Type B pancreatic cell (in vitro differentiated cells): ENCODE measurements around the gene LIN52. TPM values are rescaled to one million over a fixed set of nuclear protein-coding genes. Genes with fewer than 3 reads are reported as not detected.

Experiments
- DNase-seq: peaks from one replicate; pipeline ENCODE4 v3.0.0; 2021; ENCODE audit warnings: mixed read lengths; ENCODE audit not compliant: unreplicated experiment; ENCODE audit errors: extremely low spot score
- H3K27ac Mint-ChIP-seq: 2 replicates; pipeline ENCODE4 v1.8.0; 2021; ENCODE audit warnings: mild to moderate bottlenecking, mixed read lengths
- H3K27me3 Mint-ChIP-seq: 2 replicates; pipeline ENCODE4 v1.8.0; 2021; ENCODE audit warnings: mixed read lengths
- H3K36me3 Mint-ChIP-seq: 2 replicates; pipeline ENCODE4 v1.8.0; 2021; ENCODE audit warnings: mixed read lengths
- H3K4me1 Mint-ChIP-seq: one replicate; pipeline ENCODE4 v1.8.0; 2021; ENCODE audit warnings: mixed read lengths; ENCODE audit not compliant: unreplicated experiment
- H3K4me3 Mint-ChIP-seq: 2 replicates; pipeline ENCODE4 v1.8.0; 2021; ENCODE audit warnings: mild to moderate bottlenecking, mixed read lengths
- H3K9me3 Mint-ChIP-seq: 2 replicates; pipeline ENCODE4 v1.8.0; 2021; ENCODE audit warnings: mixed read lengths
- CTCF ChIP-seq: fragments of 200-600 bp; sonication (generic); conservative IDR thresholded peaks from 2 replicates; pipeline ENCODE4 v1.5.0; 2021; ENCODE audit warnings: antibody characterized with exemption, mild to moderate bottlenecking
- total RNA-seq: library from RNA; stranded (reverse); gene quantifications from 2 replicates; pipeline ENCODE4 v1.2.1, GENCODE V29; 2021; ENCODE audit warnings: low replicate concordance

The LIN52 gene
- total RNA-seq, 1 donor from 2014 or later, result 15.1 TPM

GRCh38 chr14:74220991-74221390 lies 136.2 kb downstream of the LIN52 start:
- no peak for DNase-seq
- no peak for TF ChIP-seq CTCF
- Mint-ChIP-seq H3K27ac (no peak overlapping the region), H3K4me1 (peaks cover 4% of the 10 kb centered on the region), H3K27me3 (peaks cover 47% of the 10 kb centered on the region), H3K36me3 (no peaks in the 10 kb centered on the region), H3K4me3 (no peak overlapping the region), H3K9me3 (no peaks in the 10 kb centered on the region)

GRCh38 chr14:74221741-74222140 lies 137.0 kb downstream of the LIN52 start:
- H3K36me3 Mint-ChIP-seq, result no peaks in the 10 kb centered on the region
- peaks cover 4% of the 10 kb centered on the region for H3K4me1 Mint-ChIP-seq

GRCh38 chr14:74223016-74223415 lies 138.3 kb downstream of the LIN52 start:
- Mint-ChIP-seq H3K4me1 (peaks cover 4% of the 10 kb centered on the region), H3K27me3 (peaks cover 44% of the 10 kb centered on the region), H3K27ac (no peak overlapping the region), H3K9me3 (no peaks in the 10 kb centered on the region), H3K36me3 (no peaks in the 10 kb centered on the region), H3K4me3 (no peak overlapping the region)
- DNase-seq, result no peak
- TF ChIP-seq CTCF, result no peak

More at GRCh38 chr14:74221741-74222140, 137.0 kb downstream of the LIN52 start:
- no peaks in the 10 kb centered on the region for H3K9me3 Mint-ChIP-seq
- TF ChIP-seq CTCF, result no peak
- no peak overlapping the region for H3K4me3 Mint-ChIP-seq
- H3K27ac Mint-ChIP-seq, result no peak overlapping the region
- H3K27me3 Mint-ChIP-seq, result peaks cover 44% of the 10 kb centered on the region
- no peak for DNase-seq

- no peak for TF ChIP-seq CTCF
- Mint-ChIP-seq H3K9me3 (peaks cover 8% of the 10 kb centered on the region), H3K4me1 (no peaks in the 10 kb centered on the region), H3K36me3 (no peaks in the 10 kb centered on the region), H3K27me3 (peaks cover 83% of the 10 kb centered on the region), H3K4me3 (no peak overlapping the region), H3K27ac (no peak overlapping the region)
- DNase-seq, result no peak
Observed at GRCh38 chr14:74231784-74232183, 147.0 kb downstream of the LIN52 start.

GRCh38 chr14:74235017-74235416 lies 150.3 kb downstream of the LIN52 start:
- Mint-ChIP-seq H3K4me3 (no peak overlapping the region), H3K36me3 (no peaks in the 10 kb centered on the region), H3K27ac (no peak overlapping the region), H3K4me1 (no peaks in the 10 kb centered on the region), H3K9me3 (peaks cover 12% of the 10 kb centered on the region), H3K27me3 (peaks cover 80% of the 10 kb centered on the region)
- no peak for TF ChIP-seq CTCF
- no peak for DNase-seq

GRCh38 chr14:74237441-74237840 lies 152.7 kb downstream of the LIN52 start:
- no peak for DNase-seq
- no peak for TF ChIP-seq CTCF
- Mint-ChIP-seq H3K4me1 (no peaks in the 10 kb centered on the region), H3K9me3 (peaks cover 4% of the 10 kb centered on the region), H3K36me3 (no peaks in the 10 kb centered on the region), H3K27ac (no peak overlapping the region), H3K4me3 (no peak overlapping the region), H3K27me3 (peaks cover 84% of the 10 kb centered on the region)
